Esophagus muscularis mucosa (tissue), 3 donors: Measurements from ENCODE around the gene HS6ST2.

Experiments used
- POLR2A ChIP-seq: fragments of 450-650 bp; IDR thresholded peaks from one replicate; pipeline ENCODE4 v1.6.1; 2017; ENCODE audit warnings: antibody characterized with exemption, moderate library complexity, mild to moderate bottlenecking, low read depth
- POLR2AphosphoS5 ChIP-seq, 2 donors: sonication (generic); formaldehyde crosslinking; IDR thresholded peaks; one replicate each; pipeline ENCODE4 v1.6.1; 2017; ENCODE audit warnings: antibody characterized with exemption in 2 of 2
- TF ChIP-seq, protein P1 (sequence below), 3 experiments: fragments of 200-600 bp in 2 of 3; fragments of 450-650 bp in 1 of 3; sonication (generic) in 2 of 3; IDR thresholded peaks; one replicate each; pipeline ENCODE4 v1.5.1; 2017 to 2019; ENCODE audit warnings: antibody characterized with exemption in 3 of 3, mild to moderate bottlenecking in 2 of 3, moderate library complexity in 1 of 3

- TF ChIP-seq, protein P1, sequence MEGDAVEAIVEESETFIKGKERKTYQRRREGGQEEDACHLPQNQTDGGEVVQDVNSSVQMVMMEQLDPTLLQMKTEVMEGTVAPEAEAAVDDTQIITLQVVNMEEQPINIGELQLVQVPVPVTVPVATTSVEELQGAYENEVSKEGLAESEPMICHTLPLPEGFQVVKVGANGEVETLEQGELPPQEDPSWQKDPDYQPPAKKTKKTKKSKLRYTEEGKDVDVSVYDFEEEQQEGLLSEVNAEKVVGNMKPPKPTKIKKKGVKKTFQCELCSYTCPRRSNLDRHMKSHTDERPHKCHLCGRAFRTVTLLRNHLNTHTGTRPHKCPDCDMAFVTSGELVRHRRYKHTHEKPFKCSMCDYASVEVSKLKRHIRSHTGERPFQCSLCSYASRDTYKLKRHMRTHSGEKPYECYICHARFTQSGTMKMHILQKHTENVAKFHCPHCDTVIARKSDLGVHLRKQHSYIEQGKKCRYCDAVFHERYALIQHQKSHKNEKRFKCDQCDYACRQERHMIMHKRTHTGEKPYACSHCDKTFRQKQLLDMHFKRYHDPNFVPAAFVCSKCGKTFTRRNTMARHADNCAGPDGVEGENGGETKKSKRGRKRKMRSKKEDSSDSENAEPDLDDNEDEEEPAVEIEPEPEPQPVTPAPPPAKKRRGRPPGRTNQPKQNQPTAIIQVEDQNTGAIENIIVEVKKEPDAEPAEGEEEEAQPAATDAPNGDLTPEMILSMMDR (IDR thresholded peaks at IDR 0.05) = no peak
- TF ChIP-seq POLR2A = no peak
- TF ChIP-seq POLR2AphosphoS5 (IDR thresholded peaks at IDR 0.05) = no peak
Measured at GRCh38 chrX:132860200-132860599, 98.2 kb downstream of the HS6ST2 start.
